ENCODE results near the gene SPRED2.

The SPRED2 gene

DNA sequence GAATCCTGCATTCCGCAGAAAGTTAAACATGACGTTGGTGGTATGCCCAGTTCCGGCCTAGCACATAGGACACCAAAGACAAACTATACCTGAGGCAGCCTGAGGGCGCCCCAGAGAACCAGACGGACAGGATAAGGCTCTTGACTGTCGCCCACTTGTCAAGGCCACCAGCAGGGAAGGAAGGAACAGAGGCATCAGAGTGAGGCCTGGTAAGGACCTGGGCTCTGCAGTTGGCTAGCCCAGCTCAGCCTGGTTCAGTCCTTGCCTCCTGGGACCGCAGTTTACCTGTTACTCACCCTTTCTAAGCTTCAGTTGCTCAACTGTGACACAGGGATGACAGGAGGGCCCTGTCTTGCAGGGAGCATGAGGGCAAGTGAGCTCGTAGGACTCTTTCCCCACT, 122.7 kb downstream of the SPRED2 start:
- TF ChIP-seq, protein P1, sequence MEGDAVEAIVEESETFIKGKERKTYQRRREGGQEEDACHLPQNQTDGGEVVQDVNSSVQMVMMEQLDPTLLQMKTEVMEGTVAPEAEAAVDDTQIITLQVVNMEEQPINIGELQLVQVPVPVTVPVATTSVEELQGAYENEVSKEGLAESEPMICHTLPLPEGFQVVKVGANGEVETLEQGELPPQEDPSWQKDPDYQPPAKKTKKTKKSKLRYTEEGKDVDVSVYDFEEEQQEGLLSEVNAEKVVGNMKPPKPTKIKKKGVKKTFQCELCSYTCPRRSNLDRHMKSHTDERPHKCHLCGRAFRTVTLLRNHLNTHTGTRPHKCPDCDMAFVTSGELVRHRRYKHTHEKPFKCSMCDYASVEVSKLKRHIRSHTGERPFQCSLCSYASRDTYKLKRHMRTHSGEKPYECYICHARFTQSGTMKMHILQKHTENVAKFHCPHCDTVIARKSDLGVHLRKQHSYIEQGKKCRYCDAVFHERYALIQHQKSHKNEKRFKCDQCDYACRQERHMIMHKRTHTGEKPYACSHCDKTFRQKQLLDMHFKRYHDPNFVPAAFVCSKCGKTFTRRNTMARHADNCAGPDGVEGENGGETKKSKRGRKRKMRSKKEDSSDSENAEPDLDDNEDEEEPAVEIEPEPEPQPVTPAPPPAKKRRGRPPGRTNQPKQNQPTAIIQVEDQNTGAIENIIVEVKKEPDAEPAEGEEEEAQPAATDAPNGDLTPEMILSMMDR (IDR thresholded peaks at IDR 0.05): no peak

DNA sequence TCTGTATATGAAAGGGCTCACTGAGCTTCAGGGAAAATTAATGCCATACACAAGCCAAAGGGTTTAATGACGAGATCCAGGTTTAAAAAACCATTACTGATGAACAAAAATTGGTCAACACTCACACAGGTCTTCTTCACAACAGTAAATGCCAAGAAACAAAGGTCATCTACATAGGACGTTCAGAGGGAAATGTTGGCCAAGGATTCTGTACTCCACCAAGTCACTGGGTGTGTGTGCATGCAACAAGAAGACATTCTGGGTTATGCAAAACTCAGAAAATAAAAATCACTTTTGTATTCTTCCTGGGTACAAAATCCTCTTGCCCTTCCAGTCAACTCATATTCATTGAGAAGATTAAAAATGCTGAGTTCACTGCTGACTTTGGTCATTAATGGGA, 126.5 kb downstream of the SPRED2 start:
- TF ChIP-seq, protein P1 (IDR thresholded peaks at IDR 0.05): no peak

DNA sequence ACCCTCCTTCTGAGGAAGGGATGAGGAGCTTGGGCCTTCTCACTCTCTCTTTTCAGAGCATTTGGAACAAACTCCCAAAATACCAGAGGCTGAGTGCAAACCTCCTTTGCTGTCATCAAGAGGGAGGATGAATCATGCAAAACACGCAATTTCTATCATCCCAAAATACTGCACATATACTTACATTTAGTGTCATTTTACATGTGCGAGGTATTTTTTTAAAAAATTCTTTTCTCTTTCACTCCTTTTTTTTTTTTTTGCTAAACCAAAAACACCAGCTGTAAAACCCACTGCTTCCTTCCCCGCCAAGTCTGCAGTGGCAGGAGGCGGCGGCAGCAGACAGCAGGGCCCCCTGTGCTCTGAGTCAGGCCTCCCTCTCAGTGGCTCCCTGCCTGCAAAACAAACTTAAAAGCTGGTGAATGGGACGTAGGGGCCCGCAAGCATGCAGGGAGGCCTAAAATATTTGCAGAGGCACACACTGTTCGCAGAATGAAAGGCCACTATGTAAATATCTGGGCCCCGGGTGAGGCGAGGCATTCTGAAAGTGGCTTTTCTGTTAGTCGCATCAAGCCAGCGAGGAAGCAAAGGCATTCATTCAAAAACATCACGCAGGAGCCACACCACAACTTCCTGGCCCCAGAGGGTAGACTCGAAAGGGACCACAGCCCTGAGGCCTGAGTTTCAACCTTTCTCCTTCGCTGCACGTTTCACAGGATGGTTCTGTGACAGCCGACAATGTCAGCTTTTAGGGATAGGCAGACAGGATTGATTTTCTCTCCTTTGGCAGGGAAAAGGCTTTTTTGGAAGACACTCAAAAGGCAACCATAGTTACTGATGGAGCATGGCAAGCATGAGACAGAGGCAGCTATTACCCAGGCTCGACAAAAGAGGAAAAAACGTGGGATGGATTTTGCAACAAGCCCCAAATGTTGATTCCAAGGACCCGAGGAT, 131.4 kb downstream of the SPRED2 start:
- TF ChIP-seq, protein P1 (IDR thresholded peaks at IDR 0.05): no peak

DNA sequence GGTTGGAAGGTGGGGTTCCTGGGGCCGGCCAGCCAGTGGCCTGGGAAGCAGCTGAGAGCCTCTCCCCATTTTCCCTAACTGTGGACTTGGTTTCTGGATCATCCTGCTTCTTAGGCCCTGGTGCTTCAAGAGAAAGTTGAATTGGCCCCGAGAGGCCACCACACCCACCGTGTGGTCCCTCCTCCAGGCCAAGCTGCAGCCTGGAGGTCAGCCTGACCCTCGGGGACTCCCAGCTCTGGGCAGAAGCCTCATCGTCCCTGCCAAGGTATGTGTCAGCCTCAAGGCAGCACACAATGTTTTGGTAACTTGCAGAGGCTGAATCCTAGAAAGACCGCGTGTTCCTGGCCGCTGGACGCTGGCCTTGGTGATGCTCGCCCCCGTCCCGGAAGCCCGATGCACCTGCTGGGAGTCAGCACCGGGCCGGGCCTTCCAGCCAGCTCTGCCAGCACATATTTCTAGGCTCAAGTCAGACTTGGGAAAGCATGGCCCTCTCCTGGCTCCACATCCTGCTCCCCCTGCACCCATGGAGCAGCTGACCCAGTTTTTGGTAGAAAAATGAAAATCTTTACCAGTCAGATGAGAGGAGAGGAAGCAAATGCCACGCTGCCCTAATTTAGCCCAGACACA, 132.2 kb downstream of the SPRED2 start:
- TF ChIP-seq, protein P1 (IDR thresholded peaks at IDR 0.05): no peak

DNA sequence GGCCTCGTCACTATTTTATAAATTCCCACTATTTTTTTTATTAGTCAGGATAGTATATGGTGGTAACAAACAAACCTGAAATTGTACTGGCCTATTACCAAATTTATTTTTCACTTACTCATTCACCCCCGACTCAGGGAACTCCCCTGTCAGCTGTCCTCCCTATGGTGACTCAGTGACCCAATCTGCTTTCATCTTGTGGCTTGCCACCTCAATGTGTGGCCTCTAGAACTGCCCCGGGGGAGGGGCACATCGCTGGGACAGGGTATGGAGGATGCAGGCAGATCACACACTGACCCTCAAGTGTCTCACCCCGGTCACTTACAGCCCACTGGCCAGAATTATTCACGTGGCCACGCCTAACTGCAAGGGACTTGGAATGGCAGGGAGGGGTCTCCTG, 133.2 kb downstream of the SPRED2 start:
- TF ChIP-seq, protein P1 (IDR thresholded peaks at IDR 0.05): no peak

DNA sequence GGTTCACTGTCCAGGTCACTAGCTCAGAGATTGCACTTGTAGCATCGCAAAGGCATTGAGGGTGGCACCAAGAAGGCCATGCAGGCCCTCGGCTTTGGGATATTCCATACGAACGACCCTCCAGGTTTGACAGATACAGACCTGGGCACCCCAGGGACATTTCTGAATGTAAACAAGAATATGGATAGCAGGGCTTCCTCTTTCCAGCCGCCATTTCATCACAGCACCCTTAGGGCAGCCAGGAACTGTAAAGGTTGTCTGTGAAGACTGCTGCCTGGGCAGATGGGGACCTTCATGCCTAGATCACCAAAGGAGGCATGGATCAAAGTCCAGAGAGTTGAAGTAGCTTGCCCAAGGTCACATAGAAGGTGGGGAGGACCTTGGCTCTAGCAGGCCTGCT, 134.3 kb downstream of the SPRED2 start:
- TF ChIP-seq, protein P1 (IDR thresholded peaks at IDR 0.05): no peak

DNA sequence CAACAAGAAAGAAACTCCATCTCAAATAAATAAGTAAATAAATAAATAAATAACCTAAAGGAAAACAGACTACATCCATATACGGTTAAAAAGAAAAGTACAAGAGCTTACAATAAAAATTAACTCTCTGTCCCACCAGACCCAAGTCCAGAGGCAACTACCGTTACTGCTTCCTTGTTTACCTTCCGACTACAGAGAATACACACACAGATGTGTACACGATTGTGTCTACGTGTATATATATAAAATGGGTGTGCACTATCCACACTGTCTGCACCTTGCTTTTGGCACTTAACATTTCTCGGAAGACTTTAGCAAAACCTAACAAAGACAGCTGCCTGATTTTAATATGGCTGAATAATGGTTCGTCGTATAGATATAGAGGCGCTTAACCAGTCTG, 134.9 kb downstream of the SPRED2 start:
- TF ChIP-seq, protein P1 (IDR thresholded peaks at IDR 0.05): no peak

All from LNCAP (cell line).